ENCODE measurements around the gene ARF3.

DNA sequence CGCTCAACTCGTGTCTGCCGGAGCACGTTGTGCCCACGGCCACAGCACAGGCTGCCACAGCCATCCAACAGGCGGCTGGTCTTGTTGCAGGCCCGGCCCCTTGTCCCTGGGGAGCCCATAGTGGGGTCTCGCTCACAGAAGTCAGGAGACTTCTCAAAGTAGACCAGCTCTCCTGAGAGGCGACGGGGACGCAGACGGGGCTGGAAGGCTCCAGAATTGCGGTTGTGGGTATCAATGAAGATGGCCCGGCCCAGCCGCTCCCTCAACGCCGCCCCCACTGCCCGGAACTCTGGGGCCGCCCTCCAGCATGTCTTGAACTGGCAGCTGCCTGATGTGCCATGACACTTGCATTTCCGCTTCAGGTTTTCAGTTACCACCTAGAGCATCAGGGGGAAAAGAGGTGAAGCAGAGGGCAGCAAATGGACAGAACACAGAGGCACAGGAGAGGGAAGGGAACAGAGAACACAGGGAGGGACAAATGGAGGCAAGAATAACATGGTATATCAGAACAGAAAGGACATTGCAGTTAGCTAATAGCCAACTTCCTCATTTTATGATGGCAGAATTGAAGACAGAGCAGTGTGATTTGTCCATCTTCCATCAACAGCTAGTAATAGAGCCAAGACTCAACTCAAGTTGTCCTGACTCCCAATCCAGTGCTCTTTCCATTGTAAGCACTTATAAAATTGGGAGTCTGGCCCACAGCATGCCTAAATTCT is 9.0 kb upstream of the ARF3 start:
- no peak for TF ChIP-seq POLR2AphosphoS5 (IDR thresholded peaks at IDR 0.05; ENCODE audit: borderline replicate concordance, low read depth, low read length)
- TF ChIP-seq EZH2 (IDR thresholded peaks at IDR 0.05) = no peak
- TF ChIP-seq FOXP2 (optimal IDR thresholded peaks at IDR 0.05; ENCODE audit: control extremely low read depth, extremely low read length, insufficient read depth) = no peak

Measured in SK-N-MC (cell line).